Osteoblast (primary cell): ENCODE data around the gene ASCL5. TPM values are rescaled to one million over a fixed set of nuclear protein-coding genes. Genes with fewer than 3 reads are reported as not detected.

Experiments used
- DNase-seq: peaks from one replicate; pipeline ENCODE4 v3.0.0; 2011; ENCODE audit warnings: low spot score, mixed read lengths; ENCODE audit not compliant: insufficient read length; ENCODE audit errors: missing footprints
- H2AFZ ChIP-seq: 2 replicates; pipeline ENCODE4 v1.6.0; 2011; ENCODE audit warnings: mild to moderate bottlenecking, low read length
- H3K27ac ChIP-seq: 2 replicates; pipeline ENCODE4 v1.5.1; 2011; ENCODE audit warnings: mild to moderate bottlenecking, low read depth, low read length, moderate library complexity
- H3K27me3 ChIP-seq: 2 replicates; pipeline ENCODE4 v1.6.0; 2012; ENCODE audit warnings: mild to moderate bottlenecking, control low read depth, inconsistent platforms, low read length, moderate library complexity; ENCODE audit not compliant: insufficient read depth
- H3K36me3 ChIP-seq: 2 replicates; pipeline ENCODE4 v1.5.1; 2011; ENCODE audit warnings: mild to moderate bottlenecking, low read length, control low read depth, moderate library complexity; ENCODE audit not compliant: insufficient read depth
- H3K4me1 ChIP-seq: 2 replicates; pipeline ENCODE4 v1.5.1; 2011; ENCODE audit warnings: mild to moderate bottlenecking, low read length, control low read depth, moderate library complexity; ENCODE audit not compliant: insufficient read depth
- H3K4me2 ChIP-seq: 2 replicates; pipeline ENCODE4 v1.6.0; 2011; ENCODE audit warnings: mild to moderate bottlenecking, low read length; ENCODE audit not compliant: insufficient read depth
- H3K4me3 ChIP-seq: fragments of 200-600 bp; sonication (generic); 3 replicates; pipeline ENCODE4 v1.5.1; 2012; ENCODE audit warnings: mild to moderate bottlenecking, low read length, inconsistent platforms; ENCODE audit not compliant: insufficient read depth
- H3K79me2 ChIP-seq: 2 replicates; pipeline ENCODE4 v1.6.0; 2012; ENCODE audit warnings: mild to moderate bottlenecking, low read length, control low read depth, inconsistent platforms; ENCODE audit not compliant: insufficient read depth
- H3K9me3 ChIP-seq: 2 replicates; pipeline ENCODE4 v1.5.1; 2011; ENCODE audit warnings: low read depth, low read length, control low read depth
- H4K20me1 ChIP-seq: 2 replicates; pipeline ENCODE4 v1.6.0; 2012; ENCODE audit warnings: mild to moderate bottlenecking, low read length, control low read depth; ENCODE audit not compliant: insufficient read depth
- CTCF ChIP-seq: IDR thresholded peaks from 2 replicates; pipeline ENCODE4 v1.5.1; 2011; ENCODE audit warnings: mild to moderate bottlenecking, low read depth, low read length, moderate library complexity; ENCODE audit errors: extremely low read depth
- total RNA-seq: library from RNA; depleted of rRNA; stranded (reverse); fragments of >200 nt; gene quantifications from 2 replicates; pipeline ENCODE4 v1.2.3, GENCODE V29; 2012

Gene ASCL5
- total RNA-seq, 1 donor: not detected

GRCh38 chr1:201156346-201156745 lies 29.4 kb upstream of the ASCL5 start:
- Histone ChIP-seq H3K36me3 (peaks cover 5% of the 10 kb centered on the region), H3K4me2 (no peak overlapping the region), H3K27me3 (peaks cover 16% of the 10 kb centered on the region), H3K27ac (no peak overlapping the region), H3K4me3 (no peak overlapping the region), H3K4me1 (peaks cover 13% of the 10 kb centered on the region), H4K20me1 (no peaks in the 10 kb centered on the region), H3K9me3 (no peaks in the 10 kb centered on the region), H2AFZ (no peak overlapping the region), H3K79me2 (peaks cover 9% of the 10 kb centered on the region)
- peak; percentile 22 for DNase-seq
- no peak for TF ChIP-seq CTCF

- Histone ChIP-seq H3K36me3 (peaks cover 15% of the 10 kb centered on the region), H3K27me3 (peaks cover 16% of the 10 kb centered on the region), H3K79me2 (peaks cover 9% of the 10 kb centered on the region), H3K4me2 (no peak overlapping the region), H3K27ac (no peak overlapping the region), H3K4me1 (peaks cover 13% of the 10 kb centered on the region), H4K20me1 (no peaks in the 10 kb centered on the region), H3K9me3 (no peaks in the 10 kb centered on the region), H3K4me3 (no peak overlapping the region), H2AFZ (no peak overlapping the region)
- no peak for DNase-seq
- no peak for TF ChIP-seq CTCF
Observed at GRCh38 chr1:201155354-201155753, 28.4 kb upstream of the ASCL5 start.

- peaks cover 9% of the 10 kb centered on the region for H3K79me2 ChIP-seq
- H3K4me2 ChIP-seq: peak within 1 kb of the TSS; percentile 96
- no peaks in the 10 kb centered on the region for H3K9me3 ChIP-seq
- peak; percentile 99 for DNase-seq
- peak within 1 kb of the TSS; percentile 88 for H3K27ac ChIP-seq
- TF ChIP-seq CTCF: no peak
- H2AFZ ChIP-seq: peak within 1 kb of the TSS; percentile 99
- H3K4me3 ChIP-seq: peak within 1 kb of the TSS; percentile 91
- H4K20me1 ChIP-seq: peaks cover 2% of the 10 kb centered on the region
- H3K4me1 ChIP-seq: peaks cover 13% of the 10 kb centered on the region
- peaks cover 16% of the 10 kb centered on the region for H3K27me3 ChIP-seq
- H3K36me3 ChIP-seq: peaks cover 23% of the 10 kb centered on the region
Observed at GRCh38 chr1:201154389-201155165, 27.6 kb upstream of the ASCL5 start, which contains the start of gene TMEM9. Gene TMEM9, minus strand, starts transcription at chr1:201154474. Its CDS starts 551 bp downstream, at chr1:201153923.
